Transverse colon (tissue), 4 donors: ENCODE data around the gene FGGY. TPM values are rescaled to one million over a fixed set of nuclear protein-coding genes. Genes with fewer than 3 reads are reported as not detected.
A peak's percentile ranks its signal among the peaks of the same experiment; 100 is the strongest.
"Not testable (repeated sequence)": the region's sequence is repeated elsewhere in the genome, so short reads cannot be mapped to it uniquely, and the experiment has no call there.

Source experiments
- DNase-seq: peaks from one replicate; pipeline ENCODE4 v3.0.0-alpha.2; 2019
- H3K27ac ChIP-seq, 4 donors: fragments of 200-600 bp; sonication (generic); 2 replicates each; pipeline ENCODE4 v1.5.1; 2016 to 2018; ENCODE audit warnings: inconsistent platforms in 4 of 4
- H3K27me3 ChIP-seq: fragments of 200-600 bp; sonication (generic); 2 replicates; pipeline ENCODE4 v1.5.1; 2017; ENCODE audit warnings: inconsistent platforms
- H3K36me3 ChIP-seq, 4 donors: fragments of 200-600 bp; sonication (generic); 2 replicates each; pipeline ENCODE4 v1.5.1; 2017 to 2019; ENCODE audit warnings: inconsistent platforms in 4 of 4
- H3K4me1 ChIP-seq, 4 donors: fragments of 200-600 bp; sonication (generic); 2 replicates each; pipeline ENCODE4 v1.5.1; 2017 to 2020; ENCODE audit warnings: inconsistent platforms in 4 of 4
- H3K4me3 ChIP-seq, 4 donors: fragments of 200-600 bp; sonication (generic); 1 replicate in 1 of 4; 2 replicates in 3 of 4; pipeline versions ENCODE4 v1.5.1 to v1.6.1; 2017 to 2019; ENCODE audit warnings: inconsistent platforms in 4 of 4
- H3K9me3 ChIP-seq, 2 donors: fragments of 200-600 bp; sonication (generic); 2 replicates each; pipeline ENCODE4 v1.5.1; 2017 to 2019; ENCODE audit warnings: inconsistent platforms in 2 of 2
- EP300 ChIP-seq: sonication (generic); formaldehyde crosslinking; IDR thresholded peaks from one replicate; pipeline ENCODE4 v1.6.1; 2017; ENCODE audit warnings: antibody characterized with exemption, low read depth
- POLR2A ChIP-seq: fragments of 450-650 bp; IDR thresholded peaks from one replicate; pipeline ENCODE4 v1.6.1; 2016; ENCODE audit warnings: antibody characterized with exemption, mild to moderate bottlenecking, moderate library complexity
- POLR2AphosphoS5 ChIP-seq, 3 donors: sonication (generic); formaldehyde crosslinking; IDR thresholded peaks; one replicate each; pipeline ENCODE4 v1.6.1; 2016; ENCODE audit warnings: antibody characterized with exemption in 3 of 3
- WGBS, 2 donors: methylation state at CpG; one replicate each; pipeline ENCODE4 v1.1.5; 2018; ENCODE audit warnings: low coverage in 1 of 2; 5-methylcytosine and 5-hydroxymethylcytosine counted together
- in situ Hi-C, 4 donors: fragments of 200-750 bp; cut with MboI; loops; one replicate each; pipeline versions ENCODE4 v1.15.0 to v1.15.1; 2017; ENCODE audit warnings: low sequenced_read_pairs in 3 of 4, low pct_ligation_motif_present in 1 of 4, low pct_unique_long_range_greater_than_20kb in 1 of 4
- intact Hi-C: fragments of 100-400 bp; cut with DNase I; formaldehyde crosslinking; loops from one replicate; pipeline ENCODE4 v1.15.1; 2023; ENCODE audit warnings: low total_unique reads
- total RNA-seq, 4 donors: library from RNA; depleted of rRNA; stranded (reverse); fragments of >200 nt; gene quantifications; one replicate each; pipeline ENCODE4 v1.1.0, GENCODE V29; 2016
- TF ChIP-seq, protein P1 (sequence below), 5 experiments: fragments of 200-600 bp in 3 of 5; fragments of 450-650 bp in 2 of 5; sonication (generic) in 3 of 5; IDR thresholded peaks; 1 replicate in 2 of 5; 2 replicates in 3 of 5; pipeline ENCODE4 v1.5.1; 2016 to 2017; ENCODE audit warnings: antibody characterized with exemption in 5 of 5, inconsistent platforms in 3 of 5, mild to moderate bottlenecking in 2 of 5, moderate library complexity in 1 of 5

FGGY gene
- total RNA-seq, 4 donors from 2014 or later, result 18.2 to 97.7 (median 27.1) TPM

DNA sequence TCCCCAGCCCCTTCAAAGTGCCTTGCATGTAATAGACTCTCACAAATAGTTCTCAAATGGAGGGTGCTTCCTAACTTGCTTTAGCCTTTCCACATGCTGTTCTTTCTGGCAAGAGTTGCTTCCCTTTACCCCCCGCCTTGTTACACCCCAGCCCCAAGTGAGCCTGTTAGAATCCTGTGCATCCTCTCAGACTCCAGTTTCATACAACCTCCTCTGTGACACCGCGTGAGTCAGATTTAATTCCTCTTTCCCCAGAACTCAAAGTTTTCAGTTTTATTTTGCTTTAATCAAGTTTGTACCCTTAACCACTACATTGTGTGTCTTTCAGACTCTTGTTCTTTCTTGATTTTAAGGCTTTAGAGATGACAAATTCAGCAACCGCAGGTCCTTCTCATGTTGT is 283.4 kb downstream of the FGGY start:
- in situ Hi-C loops, result no loop called here
- WGBS, 2 donors, result 75 to 77% methylated on average over 4 of the region's 4 CpGs
- no peaks in the 10 kb centered on the region for H3K27me3 ChIP-seq
- no peak overlapping the region for H3K27ac ChIP-seq
- no peaks in the 10 kb centered on the region for H3K9me3 ChIP-seq
- H3K36me3 ChIP-seq, result no peaks in the 10 kb centered on the region
- intact Hi-C loops, result no loop called here
- TF ChIP-seq EP300 (no peak), POLR2A (no peak), POLR2AphosphoS5 (IDR thresholded peaks at IDR 0.05) (no peak)
- TF ChIP-seq, protein P1, sequence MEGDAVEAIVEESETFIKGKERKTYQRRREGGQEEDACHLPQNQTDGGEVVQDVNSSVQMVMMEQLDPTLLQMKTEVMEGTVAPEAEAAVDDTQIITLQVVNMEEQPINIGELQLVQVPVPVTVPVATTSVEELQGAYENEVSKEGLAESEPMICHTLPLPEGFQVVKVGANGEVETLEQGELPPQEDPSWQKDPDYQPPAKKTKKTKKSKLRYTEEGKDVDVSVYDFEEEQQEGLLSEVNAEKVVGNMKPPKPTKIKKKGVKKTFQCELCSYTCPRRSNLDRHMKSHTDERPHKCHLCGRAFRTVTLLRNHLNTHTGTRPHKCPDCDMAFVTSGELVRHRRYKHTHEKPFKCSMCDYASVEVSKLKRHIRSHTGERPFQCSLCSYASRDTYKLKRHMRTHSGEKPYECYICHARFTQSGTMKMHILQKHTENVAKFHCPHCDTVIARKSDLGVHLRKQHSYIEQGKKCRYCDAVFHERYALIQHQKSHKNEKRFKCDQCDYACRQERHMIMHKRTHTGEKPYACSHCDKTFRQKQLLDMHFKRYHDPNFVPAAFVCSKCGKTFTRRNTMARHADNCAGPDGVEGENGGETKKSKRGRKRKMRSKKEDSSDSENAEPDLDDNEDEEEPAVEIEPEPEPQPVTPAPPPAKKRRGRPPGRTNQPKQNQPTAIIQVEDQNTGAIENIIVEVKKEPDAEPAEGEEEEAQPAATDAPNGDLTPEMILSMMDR (IDR thresholded peaks at IDR 0.05), result no peak
- no peaks in the 10 kb centered on the region for H3K4me1 ChIP-seq
- DNase-seq, result no peak
- H3K4me3 ChIP-seq, result no peak overlapping the region

DNA sequence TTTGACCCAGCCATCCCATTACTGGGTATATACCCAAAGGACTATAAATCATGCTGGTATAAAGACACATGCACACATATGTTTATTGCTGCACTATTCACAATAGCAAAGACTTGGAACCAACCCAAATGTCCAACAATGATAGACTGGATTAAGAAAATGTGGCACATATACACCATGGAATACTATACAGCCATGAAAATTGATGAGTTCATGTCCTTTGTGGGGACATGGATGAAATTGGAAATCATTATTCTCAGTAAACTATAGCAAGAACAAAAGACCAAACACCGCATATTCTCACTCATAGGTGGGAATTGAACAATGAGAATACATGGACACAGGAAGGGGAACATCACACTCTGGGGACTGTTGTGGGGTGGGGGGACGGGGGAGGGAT is 295.5 kb downstream of the FGGY start:
- 80 to 92% methylated on average over 1 to 2 of the region's 2 CpGs for WGBS, 2 donors
- in situ Hi-C loops, H3K4me3 ChIP-seq, H3K27ac ChIP-seq, H3K36me3 ChIP-seq, H3K9me3 ChIP-seq, H3K27me3 ChIP-seq, intact Hi-C loops, DNase-seq: not testable (repeated sequence)
- H3K4me1 ChIP-seq, result peaks cover 26 to 36% (median 30%) of the 10 kb centered on the region in 4 donors

DNA sequence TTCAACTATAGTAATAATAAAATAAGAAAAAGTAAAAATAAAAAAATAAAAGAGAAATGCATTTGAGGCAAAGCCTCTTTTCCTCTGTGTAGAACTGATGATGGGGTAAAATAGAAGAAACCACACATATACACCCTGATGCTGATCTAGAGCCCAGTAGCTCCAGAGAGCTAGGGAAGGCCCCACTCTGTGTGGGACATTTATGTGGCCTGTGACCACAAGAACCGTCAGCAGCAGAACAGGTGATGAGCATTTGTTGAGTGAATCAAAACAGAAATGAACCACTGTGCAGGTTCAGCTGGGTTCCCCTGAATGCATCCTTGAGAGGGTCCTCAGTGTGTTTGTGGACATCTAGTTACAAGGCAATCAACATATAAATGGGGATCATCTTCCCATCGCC is 296.0 kb downstream of the FGGY start:
- Histone ChIP-seq H3K27me3 (no peaks in the 10 kb centered on the region), H3K27ac (no peak overlapping the region), H3K4me1 (peaks cover 26 to 36% (median 30%) of the 10 kb centered on the region in 4 donors), H3K36me3 (no peaks in the 10 kb centered on the region), H3K4me3 (no peak overlapping the region), H3K9me3 (no peaks in the 10 kb centered on the region)
- TF ChIP-seq POLR2AphosphoS5 (IDR thresholded peaks at IDR 0.05) (no peak), EP300 (no peak)
- no peak for DNase-seq
- 70% methylated on average over 2 of the region's 2 CpGs; no CpG with 5 or more reads in 1 of the 2 donors for WGBS, 2 donors
- in situ Hi-C loops, result no loop called here
- intact Hi-C loops, result no loop called here

DNA sequence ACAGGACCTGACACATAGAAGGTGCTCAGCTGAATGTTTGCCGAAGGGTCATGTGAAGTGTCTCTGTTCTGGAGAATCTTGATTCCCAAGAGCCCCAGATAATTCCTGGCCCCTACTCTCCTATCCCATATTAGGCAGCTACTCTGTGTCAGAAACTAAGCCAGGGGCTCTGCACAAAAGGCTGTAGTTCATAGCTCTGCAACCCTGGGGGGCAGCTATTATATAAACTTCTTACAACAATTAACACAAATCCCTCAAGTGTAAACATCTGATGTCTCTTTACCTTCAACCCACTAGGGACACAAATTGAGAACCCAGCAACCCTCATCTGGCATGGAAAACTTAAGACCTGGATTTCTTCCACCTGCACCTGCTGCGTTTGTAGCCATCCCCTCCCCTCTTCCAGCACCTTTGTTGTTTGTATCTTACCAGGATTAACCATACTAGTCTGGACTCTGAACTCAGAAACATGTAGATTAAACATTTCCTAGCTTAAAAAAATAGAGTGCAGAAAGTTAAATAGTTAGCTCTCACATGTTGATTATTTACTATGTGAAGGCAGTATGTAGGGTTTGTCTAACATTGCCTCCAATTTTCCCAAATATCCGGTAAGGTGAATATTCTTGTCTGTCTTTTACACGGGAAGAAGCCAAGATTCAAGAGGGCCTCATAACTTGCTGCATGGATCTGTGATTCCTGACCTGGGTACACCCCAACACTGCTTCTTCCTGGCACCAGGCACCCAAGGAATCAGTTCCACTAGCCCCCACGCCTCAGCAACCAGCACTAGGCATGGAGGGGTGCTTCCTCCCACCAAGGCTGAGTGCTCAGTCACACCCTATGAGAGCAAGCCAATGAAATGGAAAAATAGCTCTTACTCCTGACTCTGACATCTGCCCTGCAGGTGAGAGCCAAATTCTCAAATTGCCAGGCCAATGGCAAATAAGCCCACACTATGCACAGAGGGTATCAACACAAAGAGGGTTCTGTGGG is 297.2 kb downstream of the FGGY start:
- peak overlapping the region; percentile 68 to 76 (median 70) for H3K27ac ChIP-seq
- TF ChIP-seq POLR2AphosphoS5 (IDR thresholded peaks at IDR 0.05) (no peak), EP300 (no peak), POLR2A (no peak)
- TF ChIP-seq, protein P1 (IDR thresholded peaks at IDR 0.05), result no peak
- no peak for DNase-seq
- H3K9me3 ChIP-seq, result no peaks in the 10 kb centered on the region
- intact Hi-C loops (no loop called here), in situ Hi-C loops (no loop called here)
- no peaks in the 10 kb centered on the region for H3K27me3 ChIP-seq
- no peak overlapping the region for H3K4me3 ChIP-seq
- 14 to 52% methylated on average over 3 to 5 of the region's 5 CpGs for WGBS, 2 donors
- H3K4me1 ChIP-seq, result peaks cover 26 to 36% (median 30%) of the 10 kb centered on the region in 4 donors
- no peaks in the 10 kb centered on the region for H3K36me3 ChIP-seq

DNA sequence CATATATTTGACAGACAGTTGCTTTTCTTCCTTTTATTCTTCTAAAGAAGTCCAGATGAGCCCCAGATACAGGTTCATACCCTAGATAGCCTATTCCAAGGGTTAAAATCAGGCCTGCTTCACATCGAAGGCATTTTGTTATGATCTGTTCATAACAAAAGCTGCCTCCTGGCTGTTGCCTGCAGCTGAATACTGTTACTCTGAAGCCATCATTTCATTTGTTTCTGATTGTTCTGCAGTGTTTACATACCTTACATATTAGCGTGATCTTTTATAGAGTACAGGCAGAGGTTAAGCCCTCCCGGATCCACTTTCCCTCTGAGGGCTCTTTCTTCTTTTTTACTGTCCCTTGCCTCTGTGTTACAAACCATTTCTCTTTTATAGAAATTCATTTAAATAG is 298.9 kb downstream of the FGGY start:
- Histone ChIP-seq H3K4me1 (peaks cover 26 to 36% (median 30%) of the 10 kb centered on the region in 4 donors), H3K9me3 (no peaks in the 10 kb centered on the region), H3K36me3 (no peaks in the 10 kb centered on the region), H3K4me3 (no peak overlapping the region), H3K27ac (peak overlapping the region; percentile 68 to 76 (median 70)), H3K27me3 (no peaks in the 10 kb centered on the region)
- in situ Hi-C loops, result no loop called here
- peak; percentile 37 for TF ChIP-seq EP300
- peak; percentile 34 to 75 (median 45) for TF ChIP-seq POLR2AphosphoS5 (IDR thresholded peaks at IDR 0.05)
- TF ChIP-seq POLR2A, result no peak
- TF ChIP-seq, protein P1 (IDR thresholded peaks at IDR 0.05), result no peak
- WGBS, 2 donors, result 21 to 33% methylated on average over 3 of the region's 3 CpGs
- intact Hi-C loops, result no loop called here
- DNase-seq, result no peak
